ENCODE results near the gene ZNF385D.

Gene ZNF385D

GRCh38 chr3:21517184-21517583 is 233.8 kb downstream of the ZNF385D start:
- H3K4me3 ChIP-seq (ENCODE audit: low read depth, low read length) = no peak overlapping the region
- in situ Hi-C loops (cut with HindIII; ENCODE audit: low sequenced_read_pairs) = no loop called here
- TF ChIP-seq CTCF (IDR thresholded peaks at IDR 0.05; ENCODE audit: low read depth, low read length, missing control alignments) = no peak
- DNase-seq (ENCODE audit: low read depth) = no peak

GRCh38 chr3:21515417-21515816 is 235.6 kb downstream of the ZNF385D start:
- DNase-seq (ENCODE audit: low read depth) = no peak
- in situ Hi-C loops (cut with HindIII; ENCODE audit: low sequenced_read_pairs) = no loop called here
- no peak for TF ChIP-seq CTCF (IDR thresholded peaks at IDR 0.05; ENCODE audit: low read depth, low read length, missing control alignments)
- H3K4me3 ChIP-seq (ENCODE audit: low read depth, low read length) = no peak overlapping the region

- no peak for DNase-seq (ENCODE audit: low read depth)
- TF ChIP-seq CTCF (IDR thresholded peaks at IDR 0.05; ENCODE audit: low read depth, low read length, missing control alignments) = no peak
- in situ Hi-C loops (cut with HindIII; ENCODE audit: low sequenced_read_pairs) = no loop called here
- no peak overlapping the region for H3K4me3 ChIP-seq (ENCODE audit: low read depth, low read length)
These were observed 241.1 kb downstream of the ZNF385D start for GRCh38 chr3:21509731-21510470.

GRCh38 chr3:21508246-21508645 is 242.8 kb downstream of the ZNF385D start:
- in situ Hi-C loops (cut with HindIII; ENCODE audit: low sequenced_read_pairs) = no loop called here
- TF ChIP-seq CTCF (IDR thresholded peaks at IDR 0.05; ENCODE audit: low read depth, low read length, missing control alignments) = no peak
- no peak for DNase-seq (ENCODE audit: low read depth)
- H3K4me3 ChIP-seq (ENCODE audit: low read depth, low read length) = no peak overlapping the region

- H3K4me3 ChIP-seq (ENCODE audit: low read depth, low read length) = no peak overlapping the region
- in situ Hi-C loops (cut with HindIII; ENCODE audit: low sequenced_read_pairs) = no loop called here
- TF ChIP-seq CTCF (IDR thresholded peaks at IDR 0.05; ENCODE audit: low read depth, low read length, missing control alignments) = no peak
- no peak for DNase-seq (ENCODE audit: low read depth)
These were observed 245.1 kb downstream of the ZNF385D start for GRCh38 chr3:21505711-21506460.

- in situ Hi-C loops (cut with HindIII; ENCODE audit: low sequenced_read_pairs) = no loop called here
- no peak for TF ChIP-seq CTCF (IDR thresholded peaks at IDR 0.05; ENCODE audit: low read depth, low read length, missing control alignments)
- H3K4me3 ChIP-seq (ENCODE audit: low read depth, low read length) = no peak overlapping the region
These were observed 248.4 kb downstream of the ZNF385D start for GRCh38 chr3:21502656-21503055.

More at GRCh38 chr3:21502656-21503055, 248.4 kb downstream of the ZNF385D start:
- DNase-seq (ENCODE audit: low read depth) = no peak

Measured in astrocyte of the cerebellum (primary cell).